Psoas muscle (tissue), 8 donors: ENCODE data around the gene RAD9A. TPM values are rescaled to one million over a fixed set of nuclear protein-coding genes. Genes with fewer than 3 reads are reported as not detected.

Experiments
- ATAC-seq, 4 donors: fragments of 200-7000 bp; cut with Tn5 transposase; one replicate each; pipeline ENCODE4 v1.9.1; 2020; ENCODE audit warnings: moderate library complexity in 3 of 4, mild to moderate bottlenecking in 2 of 4
- DNase-seq, 2 donors: peaks; one replicate each; pipeline ENCODE4 v3.0.0-alpha.2; 2020
- H3K27ac ChIP-seq: fragments of 200-600 bp; one replicate; pipeline ENCODE4 v1.8.0; 2022
- H3K27me3 ChIP-seq, 3 donors: fragments of 200-600 bp in 1 of 3; one replicate each; pipeline versions ENCODE4 v1.6.1 to v1.8.0; 2013 to 2022; ENCODE audit warnings: low read length in 2 of 3, mild to moderate bottlenecking in 2 of 3, moderate library complexity in 1 of 3; ENCODE audit not compliant: insufficient read depth in 3 of 3
- H3K36me3 ChIP-seq, 2 donors: fragments of 200-600 bp in 1 of 2; one replicate each; pipeline versions ENCODE4 v1.6.1 to v1.8.0; 2013 to 2022; ENCODE audit warnings: low read depth in 1 of 2, mild to moderate bottlenecking in 1 of 2, moderate library complexity in 1 of 2; ENCODE audit not compliant: insufficient read depth in 1 of 2
- H3K4me1 ChIP-seq: fragments of 200-600 bp; one replicate; pipeline ENCODE4 v1.8.0; 2022
- H3K4me3 ChIP-seq: fragments of 200-600 bp; one replicate; pipeline ENCODE4 v1.8.0; 2022; ENCODE audit warnings: mild to moderate bottlenecking
- H3K9me3 ChIP-seq: fragments of 200-600 bp; one replicate; pipeline ENCODE4 v1.8.0; 2022
- WGBS, 3 donors: extraction: QIAGEN DNeasy Blood & Tissue Kit; methylation state at CpG; one replicate each; pipeline versions ENCODE4 v1.1.6 to v1.1.7; 2013; 5-methylcytosine and 5-hydroxymethylcytosine counted together
- intact Hi-C, 2 donors: fragments of 100-400 bp; cut with DNase I; formaldehyde crosslinking; loops; one replicate each; pipeline versions ENCODE4 v1.11.0 to v1.14.2; 2022
- polyA plus RNA-seq, 3 donors: library from polyadenylated mRNA; stranded (reverse); fragments of 200-250 nt; gene quantifications; one replicate each; pipeline ENCODE4 v1.2.3, GENCODE V29; 2013
- total RNA-seq, 4 donors: library from RNA; stranded (reverse); fragmentation: NEBNext Ultra II Directional in 2 of 4; extraction: Animal tissue kit (Norgen Biotek cat#: 25700) in 2 of 4; gene quantifications; one replicate each; pipeline versions ENCODE4 v1.2.1 to v1.2.4, GENCODE V29; 2021 to 2023
- TF ChIP-seq, protein P1 (sequence below): fragments of 200-600 bp; IDR thresholded peaks from one replicate; pipeline ENCODE4 v1.8.0; 2022; ENCODE audit warnings: antibody characterized with exemption
- donor health status: healthy with polysubstance abuse.
- donor health status: DM: no; HTN: no; CAD: no; lungs with moderate emphysema.
- donor health status: Bipolar disorder and iron deficiency.
- donor health status: healthy.
- donor health status: DM: yes; HTN: yes; CAD: no.
- donor health status: DM: no; HTN: no; CAD: no.
- donor health status: DM: no; HTN: no; CAD: no.
- donor health status: DM: yes; HTN: yes; CAD: no.

Gene RAD9A
- total and polyA plus RNA-seq, 7 donors = 1.8 to 12.3 (median 6.7) TPM

- Histone ChIP-seq H3K27ac (no peak overlapping the region), H3K9me3 (no peaks in the 10 kb centered on the region), H3K4me3 (no peak overlapping the region), H3K27me3 (peaks cover 0 to 32% (median 11%) of the 10 kb centered on the region in 3 donors), H3K36me3 (no peaks in the 10 kb centered on the region), H3K4me1 (peaks cover 4% of the 10 kb centered on the region)
- DNase-seq = no peak
- no peak for ATAC-seq
- intact Hi-C loops = no loop called here
- TF ChIP-seq, protein P1, sequence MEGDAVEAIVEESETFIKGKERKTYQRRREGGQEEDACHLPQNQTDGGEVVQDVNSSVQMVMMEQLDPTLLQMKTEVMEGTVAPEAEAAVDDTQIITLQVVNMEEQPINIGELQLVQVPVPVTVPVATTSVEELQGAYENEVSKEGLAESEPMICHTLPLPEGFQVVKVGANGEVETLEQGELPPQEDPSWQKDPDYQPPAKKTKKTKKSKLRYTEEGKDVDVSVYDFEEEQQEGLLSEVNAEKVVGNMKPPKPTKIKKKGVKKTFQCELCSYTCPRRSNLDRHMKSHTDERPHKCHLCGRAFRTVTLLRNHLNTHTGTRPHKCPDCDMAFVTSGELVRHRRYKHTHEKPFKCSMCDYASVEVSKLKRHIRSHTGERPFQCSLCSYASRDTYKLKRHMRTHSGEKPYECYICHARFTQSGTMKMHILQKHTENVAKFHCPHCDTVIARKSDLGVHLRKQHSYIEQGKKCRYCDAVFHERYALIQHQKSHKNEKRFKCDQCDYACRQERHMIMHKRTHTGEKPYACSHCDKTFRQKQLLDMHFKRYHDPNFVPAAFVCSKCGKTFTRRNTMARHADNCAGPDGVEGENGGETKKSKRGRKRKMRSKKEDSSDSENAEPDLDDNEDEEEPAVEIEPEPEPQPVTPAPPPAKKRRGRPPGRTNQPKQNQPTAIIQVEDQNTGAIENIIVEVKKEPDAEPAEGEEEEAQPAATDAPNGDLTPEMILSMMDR = no peak
- 74 to 78% (median 76%) methylated on average over 17 of the region's 17 CpGs for WGBS, 3 donors
Measured at GRCh38 chr11:67410984-67411784, 19.4 kb downstream of the RAD9A start.

- intact Hi-C loops = no loop called here
- Histone ChIP-seq H3K36me3 (no peaks in the 10 kb centered on the region), H3K9me3 (no peaks in the 10 kb centered on the region), H3K4me3 (no peak overlapping the region), H3K4me1 (peaks cover 10% of the 10 kb centered on the region), H3K27ac (no peak overlapping the region), H3K27me3 (peaks cover 0 to 32% (median 11%) of the 10 kb centered on the region in 3 donors)
- 72 to 78% (median 74%) methylated on average over 7 of the region's 7 CpGs for WGBS, 3 donors
- ATAC-seq = no peak
- DNase-seq = no peak
- TF ChIP-seq, protein P1 = no peak
Measured at GRCh38 chr11:67411785-67412152, 20.0 kb downstream of the RAD9A start.

GRCh38 chr11:67412495-67413179 lies 20.9 kb downstream of the RAD9A start:
- Histone ChIP-seq H3K36me3 (no peaks in the 10 kb centered on the region), H3K4me1 (peaks cover 19% of the 10 kb centered on the region), H3K9me3 (no peaks in the 10 kb centered on the region), H3K4me3 (no peak overlapping the region), H3K27me3 (peaks cover 0 to 32% (median 11%) of the 10 kb centered on the region in 3 donors), H3K27ac (no peak overlapping the region)
- no peak for DNase-seq
- TF ChIP-seq, protein P1 = no peak
- no peak for ATAC-seq
- intact Hi-C loops = no loop called here
- WGBS, 3 donors = 64 to 70% (median 66%) methylated on average over 9 of the region's 9 CpGs

GRCh38 chr11:67413266-67413849 lies 21.6 kb downstream of the RAD9A start:
- no peaks in the 10 kb centered on the region for H3K9me3 ChIP-seq
- TF ChIP-seq, protein P1 = no peak
- no peak overlapping the region for H3K4me3 ChIP-seq
- no peak overlapping the region for H3K27ac ChIP-seq
- peaks cover 0 to 26% (median 11%) of the 10 kb centered on the region in 3 donors for H3K27me3 ChIP-seq
- peaks cover 26% of the 10 kb centered on the region for H3K4me1 ChIP-seq
- no peak for DNase-seq
- H3K36me3 ChIP-seq = no peaks in the 10 kb centered on the region
- 63 to 67% (median 66%) methylated on average over 2 of the region's 2 CpGs for WGBS, 3 donors
- intact Hi-C loops = no loop called here
- ATAC-seq = no peak
